SK-N-SH treated with all-trans-retinoic acid at 6 μM for 48 hours (cell line): Measurements from ENCODE around the gene ODC1.

Source experiments
- ATAC-seq: fragments of 200-7000 bp; cut with Tn5 transposase; 3 replicates; pipeline ENCODE4 v1.9.1; 2020; ENCODE audit warnings: mild to moderate bottlenecking, moderate library complexity
- ARNTL ChIP-seq: fragments of 450-650 bp; formaldehyde crosslinking; IDR thresholded peaks from 2 replicates; pipeline ENCODE4 v1.5.0; 2020; ENCODE audit warnings: low read depth, mild to moderate bottlenecking, moderate library complexity, borderline replicate concordance
- BACH2 ChIP-seq: fragments of 250-450 bp; sonication (Bioruptor Pico); IDR thresholded peaks from 2 replicates; pipeline ENCODE4 v1.9.0; 2021; ENCODE audit warnings: mild to moderate bottlenecking, borderline replicate concordance
- CSDC2 ChIP-seq: fragments of 250-450 bp; sonication (Bioruptor Pico); IDR thresholded peaks from 2 replicates; pipeline ENCODE4 v1.5.0; 2020; ENCODE audit warnings: mild to moderate bottlenecking, moderate library complexity
- CSRNP3 ChIP-seq: fragments of 250-450 bp; sonication (Bioruptor Pico); IDR thresholded peaks from 2 replicates; pipeline ENCODE4 v1.5.1; 2021; ENCODE audit warnings: mild to moderate bottlenecking, moderate library complexity
- ESRRG ChIP-seq: fragments of 250-450 bp; sonication (Bioruptor Pico); IDR thresholded peaks from 2 replicates; pipeline ENCODE4 v1.6.1; 2021; ENCODE audit warnings: mild to moderate bottlenecking
- GLIS3 ChIP-seq: fragments of 250-450 bp; sonication (Bioruptor Pico); IDR thresholded peaks from 2 replicates; pipeline ENCODE4 v1.5.0; 2020; ENCODE audit warnings: mild to moderate bottlenecking, moderate library complexity
- ISL1 ChIP-seq: fragments of 250-450 bp; sonication (Bioruptor Pico); IDR thresholded peaks from 2 replicates; pipeline ENCODE4 v2.1.2; 2022; ENCODE audit warnings: mild to moderate bottlenecking, moderate library complexity
- OSR1 ChIP-seq: fragments of 250-450 bp; sonication (Bioruptor Pico); IDR thresholded peaks from 2 replicates; pipeline ENCODE4 v1.8.0; 2022; ENCODE audit warnings: moderate library complexity, mild to moderate bottlenecking, inconsistent platforms
- POU6F1 ChIP-seq: fragments of 250-450 bp; sonication (Bioruptor Pico); IDR thresholded peaks from 2 replicates; pipeline ENCODE4 v1.8.0; 2021; ENCODE audit warnings: low read depth, mild to moderate bottlenecking, moderate library complexity, borderline replicate concordance
- RARB ChIP-seq: fragments of 250-450 bp; sonication (Bioruptor Pico); IDR thresholded peaks from 2 replicates; pipeline ENCODE4 v1.8.0; 2021; ENCODE audit warnings: mild to moderate bottlenecking, moderate library complexity
- SNAI2 ChIP-seq: fragments of 250-450 bp; sonication (Bioruptor Pico); IDR thresholded peaks from 2 replicates; pipeline ENCODE4 v1.5.0; 2020; ENCODE audit warnings: mild to moderate bottlenecking, moderate library complexity
- TCF4 ChIP-seq: fragments of 250-450 bp; sonication (Bioruptor Pico); IDR thresholded peaks from 2 replicates; pipeline ENCODE4 v1.8.0; 2021; ENCODE audit warnings: mild to moderate bottlenecking, moderate library complexity, borderline replicate concordance
- TOX ChIP-seq: fragments of 250-450 bp; sonication (Bioruptor Pico); IDR thresholded peaks from 2 replicates; pipeline ENCODE4 v1.8.0; 2021; ENCODE audit warnings: mild to moderate bottlenecking, moderate library complexity, borderline replicate concordance
- ZC3H10 ChIP-seq: fragments of 250-450 bp; sonication (Bioruptor Pico); IDR thresholded peaks from 2 replicates; pipeline ENCODE4 v1.5.1; 2021; ENCODE audit warnings: mild to moderate bottlenecking, moderate library complexity
- ZFP3 ChIP-seq: fragments of 250-450 bp; sonication (Bioruptor Pico); IDR thresholded peaks from 2 replicates; pipeline ENCODE4 v1.5.0; 2020; ENCODE audit warnings: mild to moderate bottlenecking, moderate library complexity
- ZNF70 ChIP-seq: fragments of 450-650 bp; formaldehyde crosslinking; IDR thresholded peaks from 2 replicates; pipeline ENCODE4 v1.5.0; 2020; ENCODE audit warnings: mild to moderate bottlenecking, moderate library complexity
- ZNF8 ChIP-seq: fragments of 450-650 bp; formaldehyde crosslinking; IDR thresholded peaks from 2 replicates; pipeline ENCODE4 v1.5.0; 2020; ENCODE audit warnings: mild to moderate bottlenecking, moderate library complexity
- TF ChIP-seq, protein P1 (sequence below): fragments of 250-450 bp; sonication (Bioruptor Pico); IDR thresholded peaks from 2 replicates; pipeline ENCODE4 v1.5.1; 2020; ENCODE audit warnings: low read depth, mild to moderate bottlenecking, moderate library complexity
- TF ChIP-seq, protein P2 (sequence below): fragments of 250-450 bp; sonication (Bioruptor Pico); IDR thresholded peaks from 2 replicates; pipeline ENCODE4 v1.8.0; 2020; ENCODE audit warnings: mild to moderate bottlenecking, moderate library complexity, borderline replicate concordance
- TF ChIP-seq, protein P3 (sequence below): fragments of 250-450 bp; sonication (Bioruptor Pico); IDR thresholded peaks from 2 replicates; pipeline ENCODE4 v1.5.0; 2020; ENCODE audit warnings: mild to moderate bottlenecking, moderate library complexity

ODC1 gene

GRCh38 chr2:10452312-10452711, 4.2 kb upstream of the ODC1 start:
- ATAC-seq, result peak; percentile 4; the same call in 2 of the 3 replicates
- TF ChIP-seq, protein P1, sequence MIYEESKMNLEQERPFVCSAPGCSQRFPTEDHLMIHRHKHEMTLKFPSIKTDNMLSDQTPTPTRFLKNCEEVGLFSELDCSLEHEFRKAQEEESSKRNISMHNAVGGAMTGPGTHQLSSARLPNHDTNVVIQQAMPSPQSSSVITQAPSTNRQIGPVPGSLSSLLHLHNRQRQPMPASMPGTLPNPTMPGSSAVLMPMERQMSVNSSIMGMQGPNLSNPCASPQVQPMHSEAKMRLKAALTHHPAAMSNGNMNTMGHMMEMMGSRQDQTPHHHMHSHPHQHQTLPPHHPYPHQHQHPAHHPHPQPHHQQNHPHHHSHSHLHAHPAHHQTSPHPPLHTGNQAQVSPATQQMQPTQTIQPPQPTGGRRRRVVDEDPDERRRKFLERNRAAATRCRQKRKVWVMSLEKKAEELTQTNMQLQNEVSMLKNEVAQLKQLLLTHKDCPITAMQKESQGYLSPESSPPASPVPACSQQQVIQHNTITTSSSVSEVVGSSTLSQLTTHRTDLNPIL (CRISPR knock-in tag), result no peak
- TF ChIP-seq ARNTL (CRISPR knock-in tag), result no peak
- TF ChIP-seq RARB (CRISPR knock-in tag), result no peak
- TF ChIP-seq CSRNP3 (CRISPR knock-in tag), result no peak
- no peak for TF ChIP-seq SNAI2 (CRISPR knock-in tag)
- TF ChIP-seq TCF4, result no peak
- no peak for TF ChIP-seq ZNF8 (CRISPR knock-in tag)
- TF ChIP-seq GLIS3, result no peak
- no peak for TF ChIP-seq ZNF70 (CRISPR knock-in tag)

DNA sequence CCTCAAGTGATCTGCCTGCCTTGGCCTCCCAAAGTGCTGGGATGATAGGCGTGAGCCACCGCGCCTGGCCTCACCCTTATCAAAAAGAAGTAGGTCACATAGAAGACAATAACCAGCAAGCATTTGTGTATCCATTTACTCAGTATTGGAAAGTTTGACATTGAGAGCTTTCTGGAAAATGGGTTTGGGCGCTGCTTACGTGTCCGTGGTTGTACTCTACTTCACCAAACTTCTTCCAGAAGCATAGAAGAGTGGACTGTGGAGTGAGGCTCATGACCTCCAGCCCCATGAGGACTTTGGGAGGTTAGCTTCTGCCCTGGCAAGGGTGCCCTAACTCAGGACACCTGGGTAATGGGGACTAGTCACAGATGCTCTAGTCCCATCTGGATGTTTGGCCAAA, 3.7 kb upstream of the ODC1 start:
- no peak for TF ChIP-seq ARNTL (CRISPR knock-in tag)
- TF ChIP-seq, protein P2, sequence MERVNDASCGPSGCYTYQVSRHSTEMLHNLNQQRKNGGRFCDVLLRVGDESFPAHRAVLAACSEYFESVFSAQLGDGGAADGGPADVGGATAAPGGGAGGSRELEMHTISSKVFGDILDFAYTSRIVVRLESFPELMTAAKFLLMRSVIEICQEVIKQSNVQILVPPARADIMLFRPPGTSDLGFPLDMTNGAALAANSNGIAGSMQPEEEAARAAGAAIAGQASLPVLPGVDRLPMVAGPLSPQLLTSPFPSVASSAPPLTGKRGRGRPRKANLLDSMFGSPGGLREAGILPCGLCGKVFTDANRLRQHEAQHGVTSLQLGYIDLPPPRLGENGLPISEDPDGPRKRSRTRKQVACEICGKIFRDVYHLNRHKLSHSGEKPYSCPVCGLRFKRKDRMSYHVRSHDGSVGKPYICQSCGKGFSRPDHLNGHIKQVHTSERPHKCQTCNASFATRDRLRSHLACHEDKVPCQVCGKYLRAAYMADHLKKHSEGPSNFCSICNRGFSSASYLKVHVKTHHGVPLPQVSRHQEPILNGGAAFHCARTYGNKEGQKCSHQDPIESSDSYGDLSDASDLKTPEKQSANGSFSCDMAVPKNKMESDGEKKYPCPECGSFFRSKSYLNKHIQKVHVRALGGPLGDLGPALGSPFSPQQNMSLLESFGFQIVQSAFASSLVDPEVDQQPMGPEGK, result no peak
- TF ChIP-seq BACH2 (CRISPR knock-in tag), result no peak
- TF ChIP-seq ISL1 (CRISPR knock-in tag), result no peak
- TF ChIP-seq TCF4, result no peak
- TF ChIP-seq TOX (CRISPR knock-in tag), result no peak
- TF ChIP-seq, all 23 proteins: peak for 0
- no peak for ATAC-seq

DNA sequence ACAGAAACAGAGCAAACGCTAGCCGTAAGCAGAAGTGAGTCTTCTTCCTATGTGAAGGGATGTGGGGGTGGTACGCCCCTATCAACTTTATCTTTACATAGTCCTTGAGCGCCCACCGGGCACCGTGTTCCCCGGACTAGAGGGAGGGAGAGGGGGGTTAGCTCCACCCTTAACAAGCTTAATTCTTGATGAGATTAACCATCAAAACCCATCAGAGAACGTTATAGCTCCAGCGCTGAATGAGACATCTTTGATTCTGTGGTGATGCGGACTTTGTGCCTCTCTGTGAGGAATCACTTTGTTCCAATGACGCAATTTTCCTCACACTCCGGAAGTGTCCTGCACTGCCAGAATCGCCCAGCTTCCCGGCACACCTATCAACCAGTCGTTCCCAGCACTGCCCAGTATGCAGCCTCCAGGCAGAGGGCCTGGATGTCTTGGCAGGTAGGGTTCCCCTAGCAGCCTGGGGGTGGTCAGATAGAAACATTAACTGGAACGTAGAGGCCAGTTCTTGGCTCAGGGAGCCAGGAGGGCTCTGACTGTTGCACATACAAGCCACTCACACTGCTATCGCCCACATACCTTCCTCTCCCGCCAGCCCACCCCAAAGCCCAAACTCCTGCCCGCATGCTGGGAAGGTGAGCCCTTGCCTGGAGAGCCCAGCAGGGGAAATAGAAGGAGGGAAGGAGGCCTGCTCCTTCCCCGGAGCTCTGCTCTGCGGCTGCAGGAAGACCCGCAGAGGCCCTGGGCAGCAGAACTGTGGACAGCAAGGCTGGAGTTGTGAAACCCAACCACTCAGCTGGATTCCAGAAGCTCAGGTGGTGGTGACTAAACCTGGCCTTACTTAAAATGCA, 1.9 kb upstream of the ODC1 start:
- ATAC-seq, result no peak
- no peak for TF ChIP-seq OSR1 (CRISPR knock-in tag)
- TF ChIP-seq, protein P3, sequence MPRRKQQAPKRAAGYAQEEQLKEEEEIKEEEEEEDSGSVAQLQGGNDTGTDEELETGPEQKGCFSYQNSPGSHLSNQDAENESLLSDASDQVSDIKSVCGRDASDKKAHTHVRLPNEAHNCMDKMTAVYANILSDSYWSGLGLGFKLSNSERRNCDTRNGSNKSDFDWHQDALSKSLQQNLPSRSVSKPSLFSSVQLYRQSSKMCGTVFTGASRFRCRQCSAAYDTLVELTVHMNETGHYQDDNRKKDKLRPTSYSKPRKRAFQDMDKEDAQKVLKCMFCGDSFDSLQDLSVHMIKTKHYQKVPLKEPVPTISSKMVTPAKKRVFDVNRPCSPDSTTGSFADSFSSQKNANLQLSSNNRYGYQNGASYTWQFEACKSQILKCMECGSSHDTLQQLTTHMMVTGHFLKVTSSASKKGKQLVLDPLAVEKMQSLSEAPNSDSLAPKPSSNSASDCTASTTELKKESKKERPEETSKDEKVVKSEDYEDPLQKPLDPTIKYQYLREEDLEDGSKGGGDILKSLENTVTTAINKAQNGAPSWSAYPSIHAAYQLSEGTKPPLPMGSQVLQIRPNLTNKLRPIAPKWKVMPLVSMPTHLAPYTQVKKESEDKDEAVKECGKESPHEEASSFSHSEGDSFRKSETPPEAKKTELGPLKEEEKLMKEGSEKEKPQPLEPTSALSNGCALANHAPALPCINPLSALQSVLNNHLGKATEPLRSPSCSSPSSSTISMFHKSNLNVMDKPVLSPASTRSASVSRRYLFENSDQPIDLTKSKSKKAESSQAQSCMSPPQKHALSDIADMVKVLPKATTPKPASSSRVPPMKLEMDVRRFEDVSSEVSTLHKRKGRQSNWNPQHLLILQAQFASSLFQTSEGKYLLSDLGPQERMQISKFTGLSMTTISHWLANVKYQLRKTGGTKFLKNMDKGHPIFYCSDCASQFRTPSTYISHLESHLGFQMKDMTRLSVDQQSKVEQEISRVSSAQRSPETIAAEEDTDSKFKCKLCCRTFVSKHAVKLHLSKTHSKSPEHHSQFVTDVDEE (CRISPR knock-in tag), result no peak
- no peak for TF ChIP-seq ZFP3 (CRISPR knock-in tag)
- no peak for TF ChIP-seq ZNF70 (CRISPR knock-in tag)
- no peak for TF ChIP-seq TCF4
- no peak for TF ChIP-seq ZNF8 (CRISPR knock-in tag)

- no peak for ATAC-seq
- no peak for TF ChIP-seq RARB (CRISPR knock-in tag)
- no peak for TF ChIP-seq BACH2 (CRISPR knock-in tag)
- TF ChIP-seq, protein P3 (CRISPR knock-in tag), result no peak
- TF ChIP-seq ISL1 (CRISPR knock-in tag), result no peak
- no peak for TF ChIP-seq ZC3H10 (CRISPR knock-in tag)
- TF ChIP-seq ZNF8 (CRISPR knock-in tag), result no peak
- TF ChIP-seq CSDC2 (CRISPR knock-in tag), result no peak
- TF ChIP-seq TCF4, result no peak
- TF ChIP-seq SNAI2 (CRISPR knock-in tag), result no peak
- TF ChIP-seq GLIS3, result no peak
- no peak for TF ChIP-seq ESRRG (CRISPR knock-in tag)
- TF ChIP-seq TOX (CRISPR knock-in tag), result no peak
- TF ChIP-seq, protein P1 (CRISPR knock-in tag), result no peak
- no peak for TF ChIP-seq POU6F1
- no peak for TF ChIP-seq OSR1 (CRISPR knock-in tag)
- no peak for TF ChIP-seq ARNTL (CRISPR knock-in tag)
- TF ChIP-seq ZFP3 (CRISPR knock-in tag), result no peak
Observed at GRCh38 chr2:10449486-10449831, 1.3 kb upstream of the ODC1 start.
